ENCODE results near the gene ACOT7.

- TF ChIP-seq CTCF (IDR thresholded peaks at IDR 0.05): no peak
- TF ChIP-seq, protein P1, sequence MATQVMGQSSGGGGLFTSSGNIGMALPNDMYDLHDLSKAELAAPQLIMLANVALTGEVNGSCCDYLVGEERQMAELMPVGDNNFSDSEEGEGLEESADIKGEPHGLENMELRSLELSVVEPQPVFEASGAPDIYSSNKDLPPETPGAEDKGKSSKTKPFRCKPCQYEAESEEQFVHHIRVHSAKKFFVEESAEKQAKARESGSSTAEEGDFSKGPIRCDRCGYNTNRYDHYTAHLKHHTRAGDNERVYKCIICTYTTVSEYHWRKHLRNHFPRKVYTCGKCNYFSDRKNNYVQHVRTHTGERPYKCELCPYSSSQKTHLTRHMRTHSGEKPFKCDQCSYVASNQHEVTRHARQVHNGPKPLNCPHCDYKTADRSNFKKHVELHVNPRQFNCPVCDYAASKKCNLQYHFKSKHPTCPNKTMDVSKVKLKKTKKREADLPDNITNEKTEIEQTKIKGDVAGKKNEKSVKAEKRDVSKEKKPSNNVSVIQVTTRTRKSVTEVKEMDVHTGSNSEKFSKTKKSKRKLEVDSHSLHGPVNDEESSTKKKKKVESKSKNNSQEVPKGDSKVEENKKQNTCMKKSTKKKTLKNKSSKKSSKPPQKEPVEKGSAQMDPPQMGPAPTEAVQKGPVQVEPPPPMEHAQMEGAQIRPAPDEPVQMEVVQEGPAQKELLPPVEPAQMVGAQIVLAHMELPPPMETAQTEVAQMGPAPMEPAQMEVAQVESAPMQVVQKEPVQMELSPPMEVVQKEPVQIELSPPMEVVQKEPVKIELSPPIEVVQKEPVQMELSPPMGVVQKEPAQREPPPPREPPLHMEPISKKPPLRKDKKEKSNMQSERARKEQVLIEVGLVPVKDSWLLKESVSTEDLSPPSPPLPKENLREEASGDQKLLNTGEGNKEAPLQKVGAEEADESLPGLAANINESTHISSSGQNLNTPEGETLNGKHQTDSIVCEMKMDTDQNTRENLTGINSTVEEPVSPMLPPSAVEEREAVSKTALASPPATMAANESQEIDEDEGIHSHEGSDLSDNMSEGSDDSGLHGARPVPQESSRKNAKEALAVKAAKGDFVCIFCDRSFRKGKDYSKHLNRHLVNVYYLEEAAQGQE (IDR thresholded peaks at IDR 0.05; ENCODE audit: insufficient read depth in 1 of 2, low read depth in 2 of 2, low read length in 1 of 2): no peak
- TF ChIP-seq POLR2AphosphoS5 (IDR thresholded peaks at IDR 0.05; ENCODE audit: low read depth, low read length): no peak
- no peak for TF ChIP-seq SIN3A (IDR thresholded peaks at IDR 0.05; ENCODE audit: borderline replicate concordance, insufficient read depth, low read depth, low read length)
- TF ChIP-seq TCF7L2 (IDR thresholded peaks at IDR 0.05; ENCODE audit: low read depth, low read length): no peak
Measured at GRCh38 chr1:6258675-6259074, 134.9 kb downstream of the ACOT7 start.

All from Panc1 (cell line).